OCI-LY7 (cell line): ENCODE measurements around the gene SEZ6L.

Source experiments
- EZH2phosphoT487 ChIP-seq: fragments of 200-600 bp; sonication (generic); IDR thresholded peaks from 2 replicates; pipeline ENCODE4 v1.6.1; 2018; ENCODE audit warnings: low read depth, borderline replicate concordance, mild to moderate bottlenecking, mixed run types, antibody characterized with exemption, low read length, moderate library complexity, mixed read lengths
- TF ChIP-seq, protein P1 (sequence below): fragments of 200-600 bp; sonication (generic); conservative IDR thresholded peaks from 2 replicates; pipeline ENCODE4 v1.5.1; 2014; ENCODE audit warnings: mild to moderate bottlenecking, antibody characterized with exemption, low read length, moderate library complexity, mixed read lengths

DNA sequence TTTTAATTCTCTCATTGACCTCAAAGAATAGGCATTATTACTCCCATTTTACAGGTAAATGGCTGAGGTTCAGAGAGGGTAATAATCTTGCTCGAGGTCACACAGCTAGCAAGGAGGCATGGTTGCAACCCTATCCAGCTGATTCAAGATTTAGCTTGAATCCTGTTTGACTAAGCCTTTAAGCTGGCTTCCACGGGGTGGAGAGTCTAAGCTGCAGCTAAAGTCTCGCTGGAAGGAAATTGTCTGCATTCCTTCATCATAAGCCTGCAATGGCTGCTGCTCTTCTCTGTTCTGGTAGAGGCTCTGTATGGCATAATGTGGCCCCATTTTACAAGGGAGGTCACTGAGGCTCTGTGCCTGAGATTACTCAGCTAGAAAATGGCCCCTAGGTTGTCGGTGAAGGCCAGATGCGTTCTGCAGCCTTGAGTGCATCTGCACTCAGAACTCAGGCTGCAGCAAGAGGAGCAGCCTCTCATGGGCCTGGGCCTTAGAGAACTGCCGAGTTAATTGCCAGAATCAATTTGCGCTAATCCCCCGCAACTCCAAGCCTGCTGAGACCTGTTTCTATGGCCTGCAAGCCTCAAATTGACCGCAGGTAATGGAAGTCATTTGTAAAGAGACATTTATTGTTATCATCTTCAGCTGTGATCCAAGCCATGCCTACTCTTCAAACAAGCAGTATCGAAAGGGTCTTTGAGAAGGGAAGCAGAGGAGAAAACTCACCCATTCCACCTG, 44.1 kb upstream of the SEZ6L start:
- TF ChIP-seq, protein P1, sequence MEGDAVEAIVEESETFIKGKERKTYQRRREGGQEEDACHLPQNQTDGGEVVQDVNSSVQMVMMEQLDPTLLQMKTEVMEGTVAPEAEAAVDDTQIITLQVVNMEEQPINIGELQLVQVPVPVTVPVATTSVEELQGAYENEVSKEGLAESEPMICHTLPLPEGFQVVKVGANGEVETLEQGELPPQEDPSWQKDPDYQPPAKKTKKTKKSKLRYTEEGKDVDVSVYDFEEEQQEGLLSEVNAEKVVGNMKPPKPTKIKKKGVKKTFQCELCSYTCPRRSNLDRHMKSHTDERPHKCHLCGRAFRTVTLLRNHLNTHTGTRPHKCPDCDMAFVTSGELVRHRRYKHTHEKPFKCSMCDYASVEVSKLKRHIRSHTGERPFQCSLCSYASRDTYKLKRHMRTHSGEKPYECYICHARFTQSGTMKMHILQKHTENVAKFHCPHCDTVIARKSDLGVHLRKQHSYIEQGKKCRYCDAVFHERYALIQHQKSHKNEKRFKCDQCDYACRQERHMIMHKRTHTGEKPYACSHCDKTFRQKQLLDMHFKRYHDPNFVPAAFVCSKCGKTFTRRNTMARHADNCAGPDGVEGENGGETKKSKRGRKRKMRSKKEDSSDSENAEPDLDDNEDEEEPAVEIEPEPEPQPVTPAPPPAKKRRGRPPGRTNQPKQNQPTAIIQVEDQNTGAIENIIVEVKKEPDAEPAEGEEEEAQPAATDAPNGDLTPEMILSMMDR, result no peak
- TF ChIP-seq EZH2phosphoT487, result no peak
